GM19238 (cell line): ENCODE data around the gene SH3TC2.

Experiments used
- DNase-seq: peaks from one replicate; pipeline ENCODE4 v3.0.0; 2011; ENCODE audit warnings: low spot score; ENCODE audit not compliant: insufficient read length

The SH3TC2 gene

DNA sequence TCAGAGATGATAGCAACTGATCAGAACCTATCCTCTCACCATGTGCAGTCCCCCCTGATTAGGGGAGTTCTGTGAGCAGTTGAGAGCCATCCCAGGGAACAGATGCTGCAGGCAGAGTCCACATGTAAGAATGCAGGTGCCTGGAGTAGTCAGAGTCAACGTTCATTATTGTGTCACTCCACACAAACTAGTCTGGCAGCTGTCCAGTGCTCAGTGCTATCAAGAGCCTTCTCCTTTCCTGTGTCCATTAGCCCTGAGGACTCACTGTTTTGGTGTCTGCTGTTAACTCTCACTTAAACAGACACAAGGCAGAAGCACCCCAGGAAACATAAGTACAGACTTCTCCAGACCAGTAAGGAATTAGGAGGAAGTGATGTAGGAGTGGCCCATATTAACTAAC, 2.5 kb downstream of the SH3TC2 start:
- no peak for DNase-seq

DNA sequence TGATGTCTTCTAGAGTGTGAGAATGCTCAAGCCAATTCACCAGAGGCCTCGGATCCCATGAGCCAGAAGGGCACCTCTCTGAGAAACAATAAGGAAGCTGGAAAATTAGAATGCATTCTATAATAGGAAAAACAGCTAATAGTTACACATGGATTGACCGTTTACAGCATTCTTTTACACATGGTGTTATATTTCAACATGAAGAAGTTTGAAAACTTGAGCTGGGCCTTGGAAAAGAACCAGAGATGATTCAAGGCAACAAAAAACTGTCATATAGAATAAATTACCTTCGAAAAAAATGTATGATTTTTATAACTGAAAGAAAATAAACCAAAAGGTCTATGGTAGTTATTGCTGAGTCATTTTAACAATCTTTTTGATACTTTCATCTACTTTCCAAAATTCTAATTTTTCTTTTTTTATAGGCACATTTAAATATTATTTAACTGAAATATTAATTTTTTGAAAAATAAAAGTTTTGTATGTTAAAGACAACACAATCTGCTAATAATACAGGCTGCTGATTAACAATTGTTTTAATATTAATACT, 6.2 kb downstream of the SH3TC2 start:
- no peak for DNase-seq

DNA sequence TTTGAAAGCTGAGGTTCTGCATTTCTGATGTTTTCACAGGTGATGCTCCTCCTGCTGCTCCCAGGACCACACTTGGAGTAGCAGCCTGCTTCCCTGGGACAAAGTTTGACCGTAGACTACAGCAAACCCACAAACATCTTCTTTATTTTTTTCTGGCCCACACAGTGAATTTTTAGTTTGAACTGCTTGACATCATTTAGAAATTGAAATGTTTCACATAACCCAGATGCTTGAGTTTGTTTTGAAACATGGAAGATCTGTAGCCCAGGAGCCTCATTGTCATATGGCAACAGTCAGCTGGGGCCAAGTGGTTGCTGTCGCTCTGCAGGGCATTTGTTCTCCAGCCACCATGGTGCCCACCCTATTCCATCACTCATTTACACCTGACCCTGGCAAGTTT, 8.4 kb downstream of the SH3TC2 start:
- DNase-seq = no peak

DNA sequence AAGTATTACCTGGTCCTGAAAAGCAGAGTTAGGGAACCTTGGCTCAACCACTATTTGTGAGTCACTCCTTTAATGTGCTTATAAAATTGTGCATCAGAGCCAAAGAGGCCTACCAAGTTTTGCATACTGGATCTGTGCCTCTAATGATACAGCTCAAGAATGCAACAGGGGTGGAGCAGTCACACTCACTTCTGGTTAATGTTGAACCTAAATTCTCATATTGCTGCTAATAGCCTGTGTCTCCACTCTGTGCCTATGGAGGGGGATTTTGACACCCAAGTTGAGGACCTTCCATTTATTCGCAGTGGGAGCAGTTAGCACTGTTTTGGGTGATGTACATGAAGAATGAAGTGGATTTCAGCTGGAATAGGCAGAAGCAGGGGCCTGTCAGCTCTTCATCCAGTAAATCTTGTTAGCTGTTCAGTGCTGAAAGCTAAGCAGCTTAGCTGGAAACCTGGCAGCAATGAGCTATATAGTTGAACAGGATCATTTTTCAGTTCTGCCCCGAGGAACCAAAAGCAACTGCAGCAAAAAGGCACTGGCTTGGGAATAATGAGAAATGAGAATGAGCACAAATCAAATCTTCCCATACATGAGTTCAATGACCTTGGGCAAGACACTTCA, 9.7 kb downstream of the SH3TC2 start:
- DNase-seq = no peak

DNA sequence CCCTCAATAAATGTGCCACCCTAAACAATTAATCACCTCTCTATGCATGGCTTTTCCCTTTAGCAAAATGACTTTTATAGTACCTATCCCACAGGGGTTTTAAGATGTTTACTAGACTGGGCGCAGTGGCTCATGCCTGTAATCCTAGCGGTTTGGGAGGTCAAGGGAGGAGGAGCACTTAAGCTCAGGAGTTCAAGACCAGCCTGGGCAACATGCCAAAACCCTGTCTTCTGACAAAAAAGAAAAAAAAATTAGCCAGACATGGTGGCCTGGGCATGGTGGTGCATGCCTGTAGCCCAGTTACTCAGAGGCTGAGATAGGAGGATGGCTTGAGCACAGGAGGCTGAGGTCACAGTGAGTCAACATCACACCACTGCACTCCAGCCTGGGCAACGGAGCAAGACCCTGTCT, 13.5 kb downstream of the SH3TC2 start:
- no peak for DNase-seq

DNA sequence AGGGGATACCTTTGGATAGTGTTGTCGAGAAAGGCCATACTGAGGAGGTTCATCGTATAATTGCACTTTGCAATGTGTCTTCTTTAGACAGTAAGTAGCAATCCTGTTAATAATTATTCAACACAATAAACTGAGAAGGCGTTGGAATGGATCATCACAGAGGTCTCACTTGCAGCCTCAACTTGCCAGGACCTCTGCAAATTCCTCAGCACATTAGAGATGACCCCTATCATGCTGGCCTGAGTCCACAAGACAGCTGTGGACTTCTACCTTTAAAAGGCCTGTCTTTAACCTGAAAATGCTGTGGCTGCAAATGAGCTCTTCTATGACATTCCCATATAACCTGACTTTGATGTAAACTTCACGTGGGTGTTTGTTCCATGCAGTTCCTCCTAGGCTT, 14.1 kb downstream of the SH3TC2 start:
- DNase-seq = no peak

DNA sequence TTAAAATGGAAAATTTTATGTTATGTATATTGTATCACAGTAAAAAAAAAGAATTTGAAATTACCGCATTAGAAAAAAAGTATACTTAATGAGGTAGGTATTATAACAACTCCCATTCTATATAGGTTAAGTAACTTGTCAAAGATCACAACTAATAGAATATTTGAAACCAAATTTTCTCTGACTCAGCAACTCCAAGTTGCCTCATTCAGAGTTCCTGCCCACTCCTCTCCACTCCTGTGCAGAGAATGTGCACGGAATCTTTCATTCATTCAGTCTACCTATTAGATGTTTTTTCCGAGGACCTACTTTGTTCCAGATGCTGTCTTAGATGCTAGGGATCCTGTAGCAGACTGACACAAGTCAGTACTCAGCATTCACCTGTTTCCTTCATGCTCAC, 15.4 kb downstream of the SH3TC2 start:
- no peak for DNase-seq

DNA sequence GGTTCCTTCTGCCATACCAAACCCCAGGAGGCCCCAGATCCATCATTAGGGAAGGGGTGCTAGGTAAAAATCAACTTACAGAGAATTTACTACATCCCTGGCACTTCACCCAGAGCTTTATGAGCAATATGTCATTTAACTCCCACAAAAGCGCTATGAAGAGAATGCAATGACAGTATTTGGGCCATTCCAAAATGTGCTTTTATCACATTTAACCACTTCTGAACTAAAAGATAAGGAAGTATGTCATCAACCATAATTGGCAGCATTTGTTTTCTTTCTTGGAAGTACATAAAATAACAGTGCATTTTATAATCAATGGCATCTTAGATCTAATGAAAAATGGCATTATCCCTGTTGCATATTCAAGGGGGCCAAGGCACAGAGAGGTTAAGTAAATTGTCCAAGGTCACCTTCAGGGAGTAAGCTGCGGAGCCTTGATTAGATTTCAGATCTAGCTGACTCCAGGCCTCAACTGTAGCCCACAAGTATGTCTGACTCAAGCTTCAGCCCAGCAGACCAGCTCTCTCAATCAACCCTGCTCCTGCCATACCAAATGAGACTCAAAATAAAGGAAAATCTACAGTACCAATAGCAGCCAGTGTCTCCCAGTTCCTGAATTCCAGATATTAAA, 16.5 kb downstream of the SH3TC2 start:
- DNase-seq = no peak

DNA sequence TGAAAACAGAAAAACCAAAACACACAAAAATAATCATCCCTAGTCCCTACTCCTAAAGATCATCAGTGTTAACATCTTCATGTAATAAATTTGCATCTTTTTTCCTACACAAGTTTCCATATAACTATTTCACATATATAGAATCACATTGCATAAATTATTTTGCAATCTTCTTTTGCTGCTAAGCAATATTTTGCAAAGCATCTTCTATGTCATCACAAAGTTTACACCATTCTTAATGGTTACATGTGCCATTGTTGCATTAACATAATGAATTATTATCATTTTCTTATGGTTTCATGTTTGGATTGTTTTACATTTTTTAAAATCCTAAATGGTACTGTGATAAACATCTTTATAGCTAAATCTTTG, 17.8 kb downstream of the SH3TC2 start:
- no peak for DNase-seq

DNA sequence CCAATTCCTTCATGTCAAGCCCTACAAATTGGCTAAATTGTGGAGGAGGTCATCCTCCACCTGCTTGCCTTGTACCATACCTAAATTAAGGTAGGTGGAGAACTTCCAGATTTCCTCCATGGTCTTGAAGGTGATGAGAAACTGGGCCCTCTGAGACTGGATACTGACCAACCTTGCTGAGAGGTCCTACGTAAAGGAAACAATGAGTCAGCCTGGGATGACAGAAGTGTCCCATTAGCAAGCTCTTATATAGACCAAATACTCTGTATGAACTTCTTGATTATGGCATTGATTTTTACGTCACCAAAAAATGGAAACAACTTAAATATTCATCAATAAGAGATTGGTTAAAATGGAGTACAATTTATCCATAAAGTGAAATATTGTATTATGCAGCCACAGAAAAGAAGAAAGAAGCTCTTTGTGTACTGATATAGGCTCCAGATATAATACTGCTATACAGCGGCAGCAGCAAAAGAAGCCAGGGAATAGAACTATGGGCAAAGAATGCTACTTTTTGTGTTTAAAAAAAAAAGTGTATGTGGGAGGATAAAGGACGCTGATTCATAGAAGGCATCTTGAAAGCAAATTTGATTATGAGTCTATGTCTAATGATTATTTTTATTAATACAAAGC, 18.3 kb downstream of the SH3TC2 start:
- DNase-seq = no peak

DNA sequence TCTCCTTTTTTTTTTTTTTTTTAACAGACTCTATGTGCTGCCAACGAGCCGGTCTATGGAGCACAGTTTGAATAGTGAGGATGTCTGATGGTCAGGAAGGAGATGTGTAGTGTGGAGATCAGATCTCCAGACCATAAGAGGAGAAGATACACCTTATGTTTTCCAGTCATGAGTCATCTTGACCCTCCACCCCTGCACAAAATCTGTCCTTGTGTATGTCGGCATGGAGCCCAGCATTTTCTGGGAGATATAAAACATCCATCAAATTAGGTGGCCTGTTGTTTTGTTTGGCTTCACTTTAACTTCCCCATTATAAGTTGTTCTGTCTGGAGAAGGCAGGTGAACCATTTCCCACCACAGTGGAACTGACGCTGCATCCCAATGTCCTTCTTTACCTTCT, 19.2 kb downstream of the SH3TC2 start:
- DNase-seq = no peak

DNA sequence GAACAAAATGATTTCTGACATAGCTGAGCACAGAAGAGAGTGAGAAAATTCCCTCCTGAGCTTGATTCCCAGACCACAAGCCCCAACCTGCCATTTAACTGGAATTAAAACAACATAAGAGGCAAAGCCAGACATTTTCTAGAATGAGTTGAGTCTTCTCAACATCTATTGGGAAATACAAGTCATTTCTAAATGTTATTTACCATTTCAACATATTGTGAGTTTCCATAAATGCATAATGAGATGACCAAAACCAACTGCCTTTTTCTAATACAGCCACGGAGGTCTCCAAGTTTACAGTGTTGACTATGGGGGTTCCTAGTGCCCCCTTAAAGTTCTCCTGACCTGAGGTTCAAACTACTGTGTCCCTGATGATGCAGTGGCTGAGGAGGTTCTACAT, 20.0 kb downstream of the SH3TC2 start:
- no peak for DNase-seq

DNA sequence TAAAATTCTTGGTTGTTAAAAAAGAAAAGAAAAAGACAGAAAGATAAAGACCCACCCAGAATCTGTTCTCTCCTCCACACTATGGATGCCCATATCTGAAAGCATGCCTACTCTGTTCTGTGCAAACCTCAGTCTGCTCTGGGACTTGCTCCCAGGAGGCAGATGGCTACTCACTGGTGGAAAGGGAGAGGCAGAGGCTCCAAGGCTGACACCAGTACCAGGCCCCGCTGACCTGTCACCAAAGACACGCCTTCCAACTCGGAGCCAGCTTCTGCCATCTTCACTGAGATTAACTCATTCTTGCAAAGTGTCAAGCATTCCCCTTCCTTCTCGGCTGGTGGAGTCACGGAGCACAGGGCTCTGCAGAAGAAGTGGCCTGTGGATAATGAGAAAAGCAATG, 21.6 kb downstream of the SH3TC2 start:
- no peak for DNase-seq

DNA sequence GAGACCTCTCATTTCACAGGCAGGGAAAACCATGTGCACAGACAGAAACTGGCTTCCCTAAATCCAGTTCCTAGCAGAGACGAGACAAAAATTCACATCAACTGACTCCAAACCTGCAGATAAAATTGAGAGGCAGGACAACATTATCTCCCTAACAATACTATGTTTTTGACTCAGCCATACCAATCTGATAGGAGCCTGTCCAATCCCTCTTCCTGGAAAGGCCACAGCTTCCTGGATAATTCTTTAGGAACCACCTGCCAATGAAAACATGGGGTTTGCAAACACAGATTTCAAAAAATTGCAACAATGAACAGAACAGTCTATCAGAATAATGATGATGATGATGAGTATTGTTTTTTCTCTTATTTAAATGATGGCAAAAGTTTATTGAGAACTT, 22.4 kb downstream of the SH3TC2 start:
- no peak for DNase-seq

DNA sequence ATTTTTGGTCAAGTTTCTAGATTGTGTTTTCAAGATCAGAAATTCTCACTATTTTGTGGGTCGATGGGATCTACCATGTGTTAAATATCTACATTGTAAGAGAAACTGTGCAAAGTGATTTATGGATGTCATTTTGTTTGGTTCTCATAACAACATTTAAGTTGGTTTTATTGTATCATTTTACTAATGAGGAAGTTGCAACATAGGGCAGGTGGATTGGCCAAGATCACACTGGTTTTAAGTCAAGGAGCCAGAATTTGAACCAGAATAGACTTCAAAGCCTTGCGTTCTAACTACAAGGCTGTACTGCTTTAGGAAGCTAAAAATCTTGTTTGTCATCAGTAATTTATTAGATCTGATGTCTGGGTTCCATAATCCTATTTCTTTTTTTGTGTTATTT, 23.4 kb downstream of the SH3TC2 start:
- no peak for DNase-seq

DNA sequence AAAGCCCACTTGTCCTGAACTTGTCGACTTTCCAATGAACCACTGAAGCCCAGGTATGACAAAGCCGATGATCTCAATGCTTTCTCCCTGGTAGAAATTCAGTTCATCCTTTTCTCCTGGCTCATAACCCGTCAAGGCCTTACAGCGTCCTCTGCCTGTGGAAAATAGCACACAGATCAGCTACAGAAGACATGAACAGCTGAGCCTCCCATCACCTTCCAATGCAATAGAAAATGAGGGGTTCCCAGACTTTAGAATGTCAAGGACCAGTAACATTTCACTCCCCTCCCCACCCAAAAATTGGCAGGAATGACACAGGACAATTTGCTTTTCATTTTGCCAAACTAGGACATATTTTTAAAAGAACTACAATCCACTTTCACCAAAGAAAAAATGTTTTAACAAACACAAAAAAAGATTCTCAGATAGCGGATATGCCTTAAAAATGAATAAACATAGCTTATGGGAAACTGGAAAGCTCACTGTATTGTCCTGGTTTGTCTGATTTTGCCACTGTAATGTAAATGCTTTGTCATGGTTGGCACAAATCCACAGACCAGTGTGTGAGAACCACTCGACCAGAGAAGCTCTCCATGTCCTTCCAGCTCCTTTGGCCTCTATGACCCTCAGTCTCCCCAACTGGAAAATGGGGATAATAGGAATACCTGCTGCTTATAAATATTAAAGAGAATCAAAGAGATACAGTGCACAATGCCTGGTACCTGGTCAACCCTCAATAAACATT, 24.4 kb downstream of the SH3TC2 start:
- no peak for DNase-seq

DNA sequence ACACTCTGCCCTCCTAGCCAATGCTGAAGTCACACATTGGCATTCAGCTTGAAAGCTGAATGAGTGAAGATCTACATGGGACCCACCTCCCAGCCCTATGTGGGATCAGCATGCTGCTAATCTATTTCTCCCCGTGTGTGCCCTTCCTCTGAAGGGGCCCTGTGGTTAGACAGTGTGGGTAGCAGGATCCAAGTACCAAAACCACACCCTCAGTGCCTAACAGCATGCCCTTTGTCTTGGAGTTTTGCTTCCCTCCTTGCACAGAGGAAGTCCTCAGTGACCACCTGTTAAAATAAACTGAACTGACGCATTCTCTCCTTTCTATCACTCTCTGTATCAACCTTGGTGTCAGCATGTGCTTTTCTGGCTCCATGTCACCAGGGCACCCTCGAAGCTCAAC, 25.0 kb downstream of the SH3TC2 start:
- DNase-seq = no peak

DNA sequence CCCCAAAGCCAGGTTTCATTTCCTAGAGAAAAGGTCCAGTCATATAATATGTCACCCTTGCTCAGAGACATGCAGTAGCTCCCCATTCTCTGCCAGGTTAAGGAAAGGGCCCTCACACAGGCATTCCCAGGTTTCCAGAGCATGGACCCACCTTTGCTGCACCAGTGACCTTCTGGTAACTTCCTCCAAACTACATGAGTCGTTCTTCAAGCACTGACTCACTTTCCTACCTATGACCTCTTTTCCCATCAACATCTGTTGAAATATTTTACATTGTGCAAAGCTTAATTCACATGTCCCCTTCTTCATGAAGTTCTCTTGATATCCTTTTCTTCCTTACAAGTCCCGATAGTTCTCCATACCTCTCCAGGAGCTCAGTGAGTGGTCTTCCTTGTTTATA, 25.9 kb downstream of the SH3TC2 start:
- DNase-seq = no peak

DNA sequence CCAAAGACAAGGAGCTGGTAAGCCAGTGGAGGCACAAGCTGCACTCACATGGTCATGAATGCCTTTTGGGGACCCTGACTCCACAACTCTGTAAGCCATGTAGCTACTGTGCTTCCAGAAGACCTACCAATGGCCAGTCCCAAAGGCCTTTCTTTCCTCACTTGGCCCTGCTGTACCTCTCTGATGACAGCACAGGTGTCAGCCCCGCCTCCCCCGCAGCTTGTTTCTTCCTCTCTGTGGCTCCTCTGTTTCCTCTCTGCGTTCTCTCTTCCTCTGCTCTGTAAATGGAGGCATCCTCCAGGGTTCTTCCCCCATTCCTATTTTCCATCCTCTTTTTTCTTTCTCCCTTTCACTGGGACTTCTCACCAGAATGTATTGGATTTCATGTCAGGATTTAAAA, 26.7 kb downstream of the SH3TC2 start:
- no peak for DNase-seq

DNA sequence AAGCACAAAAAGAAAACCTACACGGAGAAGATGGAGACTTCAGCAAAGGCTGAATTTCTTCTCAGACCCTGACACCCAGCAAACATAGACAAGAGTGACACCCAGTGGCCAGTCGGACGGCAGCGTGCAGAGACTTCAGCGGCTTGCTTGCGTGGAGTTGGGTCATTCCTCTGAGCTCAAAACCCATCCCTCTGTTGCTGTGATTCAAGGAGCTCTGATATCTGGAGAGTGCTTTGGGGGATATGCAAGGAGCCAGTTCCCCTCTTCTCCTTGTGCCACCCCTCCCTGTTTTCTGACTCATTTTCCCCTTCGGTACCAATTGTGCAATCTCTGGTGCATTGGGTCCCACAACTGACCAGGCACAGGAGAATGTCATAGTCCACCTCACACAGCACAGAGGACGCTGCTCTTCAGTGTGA, 27.5 kb downstream of the SH3TC2 start:
- DNase-seq = peak; percentile 17

DNA sequence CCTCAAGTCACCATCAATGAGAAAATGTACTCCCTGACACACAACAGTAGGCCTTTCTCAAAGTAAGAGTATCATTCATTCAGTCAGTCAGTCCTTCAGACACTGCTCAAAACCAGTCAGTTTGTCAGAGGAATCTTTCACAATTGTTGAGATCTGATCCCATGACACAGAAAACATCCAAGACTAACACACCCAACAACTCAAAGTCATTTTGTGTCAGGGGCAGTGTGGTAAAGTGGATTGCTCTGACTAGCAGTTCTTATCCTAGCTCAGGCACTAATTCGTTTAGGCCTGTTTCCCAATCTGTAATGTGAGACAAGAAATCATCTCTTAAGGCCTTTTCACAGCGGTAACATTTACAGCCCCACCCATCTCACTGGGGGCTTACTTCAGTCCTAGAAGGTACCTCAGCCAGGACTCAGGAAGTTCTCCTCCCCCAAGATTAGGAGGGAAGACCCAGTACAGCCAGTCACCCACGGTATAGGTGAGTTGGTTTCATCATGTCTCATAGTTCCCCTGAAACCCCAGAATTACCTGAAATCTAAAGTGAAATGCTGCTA, 31.9 kb downstream of the SH3TC2 start:
- no peak for DNase-seq

DNA sequence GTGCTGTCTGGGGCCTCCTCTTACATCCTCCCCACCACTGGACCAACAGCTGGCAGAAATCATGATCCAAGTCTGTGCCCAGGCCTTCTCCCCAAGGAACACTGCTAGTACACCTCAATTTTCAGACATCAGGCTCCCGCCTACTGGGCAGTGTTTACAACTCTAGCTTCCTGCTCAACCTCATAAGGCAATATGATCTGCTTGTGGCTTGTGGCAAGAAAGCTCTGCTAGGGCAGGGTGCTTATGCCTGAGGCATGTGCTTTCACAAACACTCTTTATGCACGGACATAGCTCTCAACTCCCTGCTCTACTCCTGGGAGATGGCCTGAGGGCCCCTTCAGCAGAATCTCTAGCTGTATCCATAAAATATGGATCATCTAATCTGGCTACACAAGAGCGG, 32.5 kb downstream of the SH3TC2 start:
- DNase-seq = no peak
